Measurements from ENCODE around the gene DICER1.

DICER1 gene

GRCh38 chr14:95048771-95049312 is 108.5 kb downstream of the DICER1 start:
- TF ChIP-seq CTCF (IDR thresholded peaks at IDR 0.05; ENCODE audit: low read depth, low read length, missing control alignments), result no peak
- in situ Hi-C loops (cut with HindIII; ENCODE audit: low sequenced_read_pairs), result no loop called here
- no peak overlapping the region for H3K4me3 ChIP-seq (ENCODE audit: low read depth, low read length)
- DNase-seq (ENCODE audit: low read depth), result no peak

- in situ Hi-C loops (cut with HindIII; ENCODE audit: low sequenced_read_pairs), result no loop called here
- DNase-seq (ENCODE audit: low read depth), result no peak
- no peak overlapping the region for H3K4me3 ChIP-seq (ENCODE audit: low read depth, low read length)
- TF ChIP-seq CTCF (IDR thresholded peaks at IDR 0.05; ENCODE audit: low read depth, low read length, missing control alignments), result no peak
Measured at GRCh38 chr14:95047754-95048153, 109.6 kb downstream of the DICER1 start.

GRCh38 chr14:95046711-95047681 is 110.3 kb downstream of the DICER1 start:
- no peak overlapping the region for H3K4me3 ChIP-seq (ENCODE audit: low read depth, low read length)
- TF ChIP-seq CTCF (IDR thresholded peaks at IDR 0.05; ENCODE audit: low read depth, low read length, missing control alignments), result no peak
- in situ Hi-C loops (cut with HindIII; ENCODE audit: low sequenced_read_pairs), result no loop called here
- DNase-seq (ENCODE audit: low read depth), result no peak

GRCh38 chr14:95045836-95046430 is 111.4 kb downstream of the DICER1 start:
- in situ Hi-C loops (cut with HindIII; ENCODE audit: low sequenced_read_pairs), result no loop called here
- no peak for DNase-seq (ENCODE audit: low read depth)
- no peak for TF ChIP-seq CTCF (IDR thresholded peaks at IDR 0.05; ENCODE audit: low read depth, low read length, missing control alignments)
- H3K4me3 ChIP-seq (ENCODE audit: low read depth, low read length), result no peak overlapping the region

GRCh38 chr14:95045106-95045701 is 112.1 kb downstream of the DICER1 start:
- in situ Hi-C loops (cut with HindIII; ENCODE audit: low sequenced_read_pairs), result no loop called here
- TF ChIP-seq CTCF (IDR thresholded peaks at IDR 0.05; ENCODE audit: low read depth, low read length, missing control alignments), result no peak
- no peak for DNase-seq (ENCODE audit: low read depth)
- H3K4me3 ChIP-seq (ENCODE audit: low read depth, low read length), result no peak overlapping the region

- DNase-seq (ENCODE audit: low read depth), result no peak
- H3K4me3 ChIP-seq (ENCODE audit: low read depth, low read length), result no peak overlapping the region
- no peak for TF ChIP-seq CTCF (IDR thresholded peaks at IDR 0.05; ENCODE audit: low read depth, low read length, missing control alignments)
- in situ Hi-C loops (cut with HindIII; ENCODE audit: low sequenced_read_pairs), result no loop called here
Measured at GRCh38 chr14:95044463-95045105, 112.7 kb downstream of the DICER1 start.
